Psoas muscle (tissue), 8 donors: ENCODE data around the gene C21orf58. TPM values are rescaled to one million over a fixed set of nuclear protein-coding genes. Genes with fewer than 3 reads are reported as not detected.

ENCODE experiments used
- ATAC-seq, 4 donors: fragments of 200-7000 bp; cut with Tn5 transposase; one replicate each; pipeline ENCODE4 v1.9.1; 2020; ENCODE audit warnings: moderate library complexity in 3 of 4, mild to moderate bottlenecking in 2 of 4
- DNase-seq, 2 donors: peaks; one replicate each; pipeline ENCODE4 v3.0.0-alpha.2; 2020
- H3K27ac ChIP-seq: fragments of 200-600 bp; one replicate; pipeline ENCODE4 v1.8.0; 2022
- H3K27me3 ChIP-seq, 3 donors: fragments of 200-600 bp in 1 of 3; one replicate each; pipeline versions ENCODE4 v1.6.1 to v1.8.0; 2013 to 2022; ENCODE audit warnings: low read length in 2 of 3, mild to moderate bottlenecking in 2 of 3, moderate library complexity in 1 of 3; ENCODE audit not compliant: insufficient read depth in 3 of 3
- H3K36me3 ChIP-seq, 2 donors: fragments of 200-600 bp in 1 of 2; one replicate each; pipeline versions ENCODE4 v1.6.1 to v1.8.0; 2013 to 2022; ENCODE audit warnings: low read depth in 1 of 2, mild to moderate bottlenecking in 1 of 2, moderate library complexity in 1 of 2; ENCODE audit not compliant: insufficient read depth in 1 of 2
- H3K4me1 ChIP-seq: fragments of 200-600 bp; one replicate; pipeline ENCODE4 v1.8.0; 2022
- H3K4me3 ChIP-seq: fragments of 200-600 bp; one replicate; pipeline ENCODE4 v1.8.0; 2022; ENCODE audit warnings: mild to moderate bottlenecking
- H3K9me3 ChIP-seq: fragments of 200-600 bp; one replicate; pipeline ENCODE4 v1.8.0; 2022
- WGBS, 3 donors: extraction: QIAGEN DNeasy Blood & Tissue Kit; methylation state at CpG; one replicate each; pipeline versions ENCODE4 v1.1.6 to v1.1.7; 2013; 5-methylcytosine and 5-hydroxymethylcytosine counted together
- intact Hi-C, 2 donors: fragments of 100-400 bp; cut with DNase I; formaldehyde crosslinking; loops; one replicate each; pipeline versions ENCODE4 v1.11.0 to v1.14.2; 2022
- polyA plus RNA-seq, 3 donors: library from polyadenylated mRNA; stranded (reverse); fragments of 200-250 nt; gene quantifications; one replicate each; pipeline ENCODE4 v1.2.3, GENCODE V29; 2013
- total RNA-seq, 4 donors: library from RNA; stranded (reverse); fragmentation: NEBNext Ultra II Directional in 2 of 4; extraction: Animal tissue kit (Norgen Biotek cat#: 25700) in 2 of 4; gene quantifications; one replicate each; pipeline versions ENCODE4 v1.2.1 to v1.2.4, GENCODE V29; 2021 to 2023
- TF ChIP-seq, protein P1 (sequence below): fragments of 200-600 bp; IDR thresholded peaks from one replicate; pipeline ENCODE4 v1.8.0; 2022; ENCODE audit warnings: antibody characterized with exemption
- donor health status: healthy with polysubstance abuse.
- donor health status: DM: no; HTN: no; CAD: no; lungs with moderate emphysema.
- donor health status: Bipolar disorder and iron deficiency.
- donor health status: healthy.
- donor health status: DM: yes; HTN: yes; CAD: no.
- donor health status: DM: no; HTN: no; CAD: no.
- donor health status: DM: no; HTN: no; CAD: no.
- donor health status: DM: yes; HTN: yes; CAD: no.

Gene C21orf58
- total and polyA plus RNA-seq, 7 donors = 0.38 to 3.0 (median 1.1) TPM

DNA sequence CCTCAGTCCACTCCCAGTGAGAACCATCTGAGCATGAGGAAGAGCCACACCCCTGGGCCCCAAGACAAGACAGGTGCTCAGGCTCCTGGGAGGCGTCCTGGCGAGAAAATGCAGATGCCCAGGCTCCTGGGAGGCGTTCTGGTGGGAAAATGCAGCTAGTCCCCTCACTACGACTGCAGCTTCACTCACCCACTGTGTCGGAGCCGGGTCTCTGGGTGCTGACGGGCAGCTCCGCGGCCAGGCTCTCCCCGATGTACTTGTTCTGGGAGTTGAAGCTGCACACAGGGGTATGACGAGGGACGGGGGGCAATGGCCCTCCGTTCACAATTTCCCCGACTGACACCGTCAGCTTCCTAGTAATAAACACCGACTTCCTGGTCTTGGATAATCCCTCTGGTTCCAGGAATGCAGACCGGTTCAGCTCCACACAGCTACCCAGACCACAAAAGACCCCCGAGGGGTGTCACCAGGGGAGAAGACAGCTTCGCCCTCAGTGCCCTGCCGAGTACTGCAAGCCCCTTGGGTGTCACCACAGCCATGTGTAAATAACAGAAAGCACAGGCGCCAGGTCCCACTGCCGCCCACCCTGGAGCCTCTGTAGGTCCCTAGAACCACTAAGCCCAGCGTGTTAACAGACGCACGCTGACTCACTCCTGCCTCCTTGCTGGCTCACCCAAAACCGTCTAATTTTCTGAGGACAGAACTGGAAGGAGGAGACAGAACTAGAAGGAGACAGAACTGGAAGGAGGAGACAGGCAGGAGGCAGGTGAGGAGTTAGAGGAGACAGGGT, 57.7 kb downstream of the C21orf58 start:
- DNase-seq (no peak), ATAC-seq (peak in 2 of 4 donors; percentile 6 to 7)
- Histone ChIP-seq H3K4me3 (no peak overlapping the region), H3K36me3 (peaks cover 19 to 97% of the 10 kb centered on the region in 2 donors), H3K9me3 (no peaks in the 10 kb centered on the region), H3K27me3 (no peaks in the 10 kb centered on the region), H3K27ac (no peak overlapping the region), H3K4me1 (no peaks in the 10 kb centered on the region)
- TF ChIP-seq, protein P1, sequence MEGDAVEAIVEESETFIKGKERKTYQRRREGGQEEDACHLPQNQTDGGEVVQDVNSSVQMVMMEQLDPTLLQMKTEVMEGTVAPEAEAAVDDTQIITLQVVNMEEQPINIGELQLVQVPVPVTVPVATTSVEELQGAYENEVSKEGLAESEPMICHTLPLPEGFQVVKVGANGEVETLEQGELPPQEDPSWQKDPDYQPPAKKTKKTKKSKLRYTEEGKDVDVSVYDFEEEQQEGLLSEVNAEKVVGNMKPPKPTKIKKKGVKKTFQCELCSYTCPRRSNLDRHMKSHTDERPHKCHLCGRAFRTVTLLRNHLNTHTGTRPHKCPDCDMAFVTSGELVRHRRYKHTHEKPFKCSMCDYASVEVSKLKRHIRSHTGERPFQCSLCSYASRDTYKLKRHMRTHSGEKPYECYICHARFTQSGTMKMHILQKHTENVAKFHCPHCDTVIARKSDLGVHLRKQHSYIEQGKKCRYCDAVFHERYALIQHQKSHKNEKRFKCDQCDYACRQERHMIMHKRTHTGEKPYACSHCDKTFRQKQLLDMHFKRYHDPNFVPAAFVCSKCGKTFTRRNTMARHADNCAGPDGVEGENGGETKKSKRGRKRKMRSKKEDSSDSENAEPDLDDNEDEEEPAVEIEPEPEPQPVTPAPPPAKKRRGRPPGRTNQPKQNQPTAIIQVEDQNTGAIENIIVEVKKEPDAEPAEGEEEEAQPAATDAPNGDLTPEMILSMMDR = no peak
- WGBS, 3 donors = 86 to 89% (median 87%) methylated on average over 26 of the region's 26 CpGs
- intact Hi-C loops = no loop called here

DNA sequence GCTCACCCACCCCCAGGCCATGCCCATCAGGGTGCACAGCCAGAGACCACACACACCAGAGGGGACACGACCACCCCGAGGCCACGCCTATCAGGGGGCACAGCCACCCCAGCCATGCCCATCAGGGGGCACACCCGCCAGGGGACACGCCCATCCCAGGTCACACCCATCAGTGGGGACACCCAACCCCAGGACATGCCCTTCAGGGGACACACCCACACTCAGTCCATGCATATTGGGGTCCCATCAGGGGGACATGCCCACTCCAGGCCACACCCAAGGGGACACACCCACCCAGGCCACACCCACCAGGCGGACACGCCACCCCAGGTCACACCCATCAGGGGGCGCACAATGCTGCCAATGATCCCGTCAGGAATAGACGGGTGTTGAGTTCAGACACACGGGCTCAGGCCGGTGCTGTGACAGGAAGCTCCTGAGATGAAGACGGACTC, 59.0 kb downstream of the C21orf58 start:
- ATAC-seq (peak in 3 of 4 donors; percentile 19 to 31 (median 25)), DNase-seq (no peak)
- H3K4me3 ChIP-seq = no peak overlapping the region
- H3K9me3 ChIP-seq = no peaks in the 10 kb centered on the region
- intact Hi-C loops = no loop called here
- no peaks in the 10 kb centered on the region for H3K27me3 ChIP-seq
- TF ChIP-seq, protein P1 = no peak
- 84 to 90% (median 89%) methylated on average over 13 of the region's 13 CpGs for WGBS, 3 donors
- no peak overlapping the region for H3K27ac ChIP-seq
- H3K4me1 ChIP-seq = no peaks in the 10 kb centered on the region
- H3K36me3 ChIP-seq = peaks cover 16 to 97% of the 10 kb centered on the region in 2 donors

DNA sequence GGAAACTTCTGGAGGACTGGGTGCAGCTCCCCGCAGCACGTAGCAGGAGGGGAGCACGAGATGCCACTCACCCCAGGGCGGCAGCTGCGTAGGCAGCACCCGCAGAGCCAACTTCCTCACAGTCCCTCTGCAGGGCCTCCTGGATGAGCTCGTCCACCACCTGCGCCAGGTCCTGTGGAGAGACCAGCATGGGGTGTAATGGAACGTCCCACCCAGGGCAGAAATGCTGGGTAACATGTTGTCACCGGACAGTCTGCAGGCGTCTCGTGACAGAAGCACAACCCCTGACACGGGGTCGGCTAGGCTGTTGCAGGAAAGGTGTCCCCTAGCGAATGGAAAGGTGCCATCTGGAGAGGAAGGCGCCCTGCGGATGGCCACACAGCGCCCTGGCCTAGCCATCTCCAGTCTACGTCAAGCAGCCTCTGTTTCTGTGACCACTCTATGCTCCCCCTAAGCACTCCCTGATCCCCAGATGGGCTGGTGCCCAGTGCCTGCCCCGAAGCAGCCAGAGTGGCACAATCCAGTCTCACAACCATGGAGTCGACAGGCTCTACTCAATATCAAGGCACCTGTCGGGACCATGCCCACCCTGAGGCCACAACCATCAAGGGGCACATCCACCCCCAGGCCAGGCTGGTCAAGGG, 59.5 kb downstream of the C21orf58 start:
- Histone ChIP-seq H3K4me3 (no peak overlapping the region), H3K27me3 (no peaks in the 10 kb centered on the region), H3K9me3 (no peaks in the 10 kb centered on the region), H3K27ac (no peak overlapping the region), H3K4me1 (no peaks in the 10 kb centered on the region), H3K36me3 (peaks cover 16 to 97% of the 10 kb centered on the region in 2 donors)
- intact Hi-C loops = no loop called here
- DNase-seq = no peak
- peak in 2 of 4 donors; percentile 8 to 31 for ATAC-seq
- WGBS, 3 donors = 89 to 92% (median 92%) methylated on average over 22 of the region's 22 CpGs
- TF ChIP-seq, protein P1 = no peak

DNA sequence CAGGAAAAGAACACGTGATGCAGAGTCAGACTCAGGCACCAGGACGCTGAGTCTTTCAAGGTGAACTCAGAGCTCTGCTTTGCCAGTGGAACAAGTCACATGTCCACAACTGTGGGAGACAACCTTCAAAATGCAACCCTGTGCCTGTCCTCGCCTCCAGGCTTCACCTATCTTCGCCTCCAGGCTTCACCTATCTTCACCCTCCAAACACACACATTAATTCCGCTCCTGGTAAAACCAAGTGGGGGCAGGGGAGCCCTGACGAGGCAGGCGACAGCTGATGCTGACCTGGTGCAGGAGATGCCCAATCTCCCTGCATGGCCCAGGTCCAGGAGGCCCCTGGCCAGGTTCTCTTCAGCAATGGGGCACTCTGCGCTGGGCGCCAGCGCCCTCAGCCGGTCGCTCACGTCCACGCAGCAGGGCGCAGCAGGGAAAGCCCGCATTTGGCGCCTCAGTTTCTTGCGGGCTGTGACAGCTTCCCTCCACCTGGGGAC, 67.1 kb downstream of the C21orf58 start:
- H3K36me3 ChIP-seq = peaks cover 6 to 100% of the 10 kb centered on the region in 2 donors
- WGBS, 3 donors = 83 to 90% (median 85%) methylated on average over 18 of the region's 18 CpGs
- no peaks in the 10 kb centered on the region for H3K27me3 ChIP-seq
- DNase-seq (no peak), ATAC-seq (peak in 2 of 4 donors; percentile 16 to 32)
- H3K4me3 ChIP-seq = no peak overlapping the region
- H3K9me3 ChIP-seq = no peaks in the 10 kb centered on the region
- no peak overlapping the region for H3K27ac ChIP-seq
- peaks cover 11% of the 10 kb centered on the region for H3K4me1 ChIP-seq
- intact Hi-C loops = no loop called here
- TF ChIP-seq, protein P1 = no peak
